ENCODE measurements around the gene AGMO.

The AGMO gene

GRCh38 chr7:15494711-15495110, 67.1 kb downstream of the AGMO start:
- DNase-seq: no peak

GRCh38 chr7:15491361-15491760, 70.5 kb downstream of the AGMO start:
- DNase-seq: no peak

GRCh38 chr7:15490291-15490690, 71.5 kb downstream of the AGMO start:
- DNase-seq: no peak

- no peak for DNase-seq
Measured at GRCh38 chr7:15489861-15490260, 72.0 kb downstream of the AGMO start.

- no peak for DNase-seq
Measured at GRCh38 chr7:15489383-15489782, 72.4 kb downstream of the AGMO start.

- DNase-seq: no peak
Measured at GRCh38 chr7:15488401-15488800, 73.4 kb downstream of the AGMO start.

GRCh38 chr7:15487896-15488295, 73.9 kb downstream of the AGMO start:
- no peak for DNase-seq

- DNase-seq: no peak
Measured at GRCh38 chr7:15485998-15486397, 75.8 kb downstream of the AGMO start.

GRCh38 chr7:15485431-15485830, 76.4 kb downstream of the AGMO start:
- no peak for DNase-seq

GRCh38 chr7:15481132-15481531, 80.7 kb downstream of the AGMO start:
- DNase-seq: no peak

- DNase-seq: no peak
Measured at GRCh38 chr7:15478401-15478800, 83.4 kb downstream of the AGMO start.

GRCh38 chr7:15476531-15476918, 85.3 kb downstream of the AGMO start:
- no peak for DNase-seq

GRCh38 chr7:15475808-15476530, 85.8 kb downstream of the AGMO start:
- no peak for DNase-seq

- no peak for DNase-seq
Measured at GRCh38 chr7:15471669-15471950, 90.2 kb downstream of the AGMO start.

GRCh38 chr7:15470825-15471668, 90.8 kb downstream of the AGMO start:
- DNase-seq: no peak

GRCh38 chr7:15464667-15465121, 97.1 kb downstream of the AGMO start:
- no peak for DNase-seq

GRCh38 chr7:15463801-15464666, 97.8 kb downstream of the AGMO start:
- DNase-seq: no peak

GRCh38 chr7:15462721-15463389, 99.0 kb downstream of the AGMO start:
- DNase-seq: no peak

- DNase-seq: no peak
Measured at GRCh38 chr7:15461576-15461975, 100.2 kb downstream of the AGMO start.

- DNase-seq: no peak
Measured at GRCh38 chr7:15459018-15459615, 102.7 kb downstream of the AGMO start.

- DNase-seq: no peak
Measured at GRCh38 chr7:15457990-15458955, 103.5 kb downstream of the AGMO start.
